Prostate gland (tissue), 2 donors: Measurements from ENCODE around the gene BABAM2.

Experiments used
- CTCF ChIP-seq, 4 experiments: fragments of 200-600 bp in 2 of 4; fragments of 450-650 bp in 2 of 4; sonication (generic) in 2 of 4; IDR thresholded peaks; 1 replicate in 3 of 4; 2 replicates in 1 of 4; pipeline ENCODE4 v1.5.1; 2016 to 2019; ENCODE audit warnings: antibody characterized with exemption in 4 of 4, mild to moderate bottlenecking in 2 of 4, moderate library complexity in 2 of 4
- POLR2A ChIP-seq: fragments of 450-650 bp; IDR thresholded peaks from one replicate; pipeline ENCODE4 v1.6.1; 2016; ENCODE audit warnings: antibody characterized with exemption, mild to moderate bottlenecking

DNA sequence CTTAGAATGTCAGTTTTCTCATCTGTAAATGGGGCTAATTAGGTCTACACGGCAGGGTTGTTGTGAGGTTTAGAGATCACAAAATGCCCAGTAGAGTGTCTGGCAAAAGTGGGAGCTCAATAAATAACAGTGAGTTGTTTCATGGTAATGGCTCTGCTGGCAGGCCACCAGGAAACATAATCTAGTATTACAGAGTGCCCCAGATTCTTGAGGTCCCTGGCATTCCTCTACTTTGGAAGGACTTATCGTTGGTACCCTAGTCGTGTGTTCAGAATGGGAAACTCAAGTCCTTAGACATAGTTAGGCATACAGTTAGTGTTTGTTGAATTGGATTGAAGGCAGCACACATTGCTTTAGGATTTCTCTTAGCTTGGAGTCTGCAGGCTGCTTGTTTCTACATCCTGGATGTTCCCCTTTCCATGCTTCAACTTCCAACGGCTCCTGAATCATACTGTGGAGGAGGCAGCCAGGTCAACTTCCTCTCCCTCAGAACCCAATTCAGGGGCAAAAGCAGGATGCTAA is 340.6 kb downstream of the BABAM2 start:
- no peak for TF ChIP-seq CTCF (IDR thresholded peaks at IDR 0.05)
- no peak for TF ChIP-seq POLR2A
